HCT116 (cell line): ENCODE measurements around the gene MTFP1. TPM values are rescaled to one million over a fixed set of nuclear protein-coding genes. Genes with fewer than 3 reads are reported as not detected.
"Not testable (repeated sequence)": the region's sequence is repeated elsewhere in the genome, so short reads cannot be mapped to it uniquely, and the experiment has no call there.

Source experiments
- ATAC-seq: fragments of 200-7000 bp; cut with Tn5 transposase; 2 replicates; pipeline ENCODE4 v1.9.1; 2020; ENCODE audit warnings: mild to moderate bottlenecking, moderate library complexity
- BruUV-seq: library from RNA; stranded (reverse); fragments of 400-500 nt; replicated peaks from 2 replicates; lab custom pipeline; 2021; lab: Mats Ljungman, UMichigan
- CTCF ChIA-PET: fragments of 300-600 bp; sonication (Branson Sonifier 250); formaldehyde crosslinking; loops from one replicate; lab custom pipeline; 2021; ENCODE audit warnings: antibody characterized with exemption; lab: Charles Lee
- POLR2A ChIA-PET: fragments of 300-600, 350-600 bp; sonication (Branson Sonifier 250); formaldehyde crosslinking; loops from one replicate; lab custom pipeline; 2021; ENCODE audit warnings: antibody characterized with exemption; lab: Charles Lee
- RAD21 ChIA-PET, 2 experiments: fragments of 300-600 bp; sonication (Branson Sonifier 250); formaldehyde crosslinking; loops; one replicate each; lab custom pipeline; 2023; ENCODE audit warnings: low total read pairs in 2 of 2; ENCODE audit not compliant: uncharacterized antibody in 2 of 2, unreplicated experiment in 2 of 2, low non-redundant PET in 1 of 2; lab: Charles Lee
- DNase-seq: peaks from one replicate; pipeline ENCODE4 v3.0.0-alpha.2; 2010; ENCODE audit warnings: low read depth, low spot score
- H2AFZ ChIP-seq: fragments of 200-600 bp; shearing (Covaris generic), sonication (generic); 2 replicates; pipeline ENCODE4 v1.6.1; 2017; ENCODE audit warnings: low read depth, mixed run types, mixed read lengths, antibody characterized with exemption, low read length; ENCODE audit not compliant: poor library complexity, severe bottlenecking
- H3K27ac ChIP-seq: 2 replicates; pipeline ENCODE4 v1.5.1; 2012; ENCODE audit warnings: low read depth, low read length
- H3K27me3 ChIP-seq: fragments of 200-600 bp; sonication (generic); 2 replicates; pipeline ENCODE4 v1.6.1; 2016; ENCODE audit warnings: mixed run types, low read length, mixed read lengths; ENCODE audit not compliant: insufficient read depth
- H3K36me3 ChIP-seq, 2 experiments: fragments of 200-500 bp in 1 of 2; fragments of 200-600 bp in 1 of 2; sonication (Bioruptor generic) in 1 of 2; sonication (generic) in 1 of 2; 2 replicates each; pipeline versions ENCODE4 v1.5.1 to v1.6.1; 2014 to 2016; ENCODE audit warnings: low read length in 2 of 2, inconsistent platforms in 1 of 2, mixed read lengths in 1 of 2, mixed run types in 1 of 2; ENCODE audit not compliant: insufficient read depth in 2 of 2, control insufficient read depth in 1 of 2
- H3K4me1 ChIP-seq, 2 experiments: fragments of 200-600 bp in 1 of 2; sonication (generic) in 1 of 2; 2 replicates each; pipeline versions ENCODE4 v1.5.1 to v1.6.1; 2012 to 2017; ENCODE audit warnings: low read length in 2 of 2, inconsistent platforms in 1 of 2, mild to moderate bottlenecking in 1 of 2, mixed read lengths in 1 of 2, mixed run types in 1 of 2, moderate library complexity in 1 of 2; ENCODE audit not compliant: insufficient read depth in 2 of 2, control insufficient read depth in 1 of 2
- H3K4me2 ChIP-seq: fragments of 200-600 bp; sonication (generic); 2 replicates; pipeline ENCODE4 v1.6.1; 2017; ENCODE audit warnings: mixed run types, low read length, mixed read lengths
- H3K4me3 ChIP-seq, 2 experiments: fragments of 200-600 bp in 1 of 2; sonication (generic) in 1 of 2; replicated peaks in 1 of 2; 2 replicates each; pipeline ENCODE4 v1.5.1; 2011 to 2016; ENCODE audit warnings: low read length in 2 of 2, control low read depth in 1 of 2, low read depth in 1 of 2, mild to moderate bottlenecking in 1 of 2, mixed read lengths in 1 of 2, mixed run types in 1 of 2
- H3K79me2 ChIP-seq: fragments of 200-600 bp; sonication (generic); 2 replicates; pipeline ENCODE4 v1.6.1; 2017; ENCODE audit warnings: mild to moderate bottlenecking, mixed run types, low read length, moderate library complexity, mixed read lengths; ENCODE audit not compliant: insufficient read depth
- H3K9ac ChIP-seq: fragments of 200-600 bp; sonication (generic); 2 replicates; pipeline ENCODE4 v1.6.1; 2016; ENCODE audit warnings: low read length, mixed read lengths
- H3K9me2 ChIP-seq: fragments of 200-600 bp; sonication (generic), shearing (Covaris generic); 2 replicates; pipeline ENCODE4 v1.6.1; 2017; ENCODE audit warnings: mixed run types, mild to moderate bottlenecking, moderate library complexity; ENCODE audit not compliant: insufficient read depth
- H3K9me3 ChIP-seq, 2 experiments: fragments of 200-500 bp in 1 of 2; fragments of 200-600 bp in 1 of 2; sonication (Bioruptor generic) in 1 of 2; sonication (generic) in 1 of 2; 2 replicates each; pipeline ENCODE4 v1.6.1; 2014 to 2017; ENCODE audit warnings: low read length in 2 of 2, mixed read lengths in 2 of 2, inconsistent platforms in 1 of 2, low read depth in 1 of 2, mild to moderate bottlenecking in 1 of 2, mixed run types in 1 of 2, moderate library complexity in 1 of 2; ENCODE audit not compliant: control insufficient read depth in 1 of 2, insufficient read depth in 1 of 2
- H4K20me1 ChIP-seq: fragments of 200-600 bp; sonication (generic), shearing (Covaris generic); 2 replicates; pipeline ENCODE4 v1.6.1; 2017; ENCODE audit warnings: mixed run types, mild to moderate bottlenecking, moderate library complexity; ENCODE audit not compliant: insufficient read depth
- EGR1 ChIP-seq: IDR thresholded peaks from 2 replicates; pipeline ENCODE4 v1.6.1; 2012; ENCODE audit warnings: low read depth
- ELF1 ChIP-seq: IDR thresholded peaks from 2 replicates; pipeline ENCODE4 v1.6.1; 2012; ENCODE audit warnings: low read depth, borderline replicate concordance
- intact Hi-C: fragments of 100-400 bp; cut with micrococcal nuclease; formaldehyde crosslinking; loops from 2 replicates; pipeline ENCODE4 v1.10.0; 2022
- total RNA-seq: library from RNA; stranded (reverse); gene quantifications from one replicate; pipeline ENCODE4 v1.2.1, GENCODE V29; 2021; ENCODE audit not compliant: unreplicated experiment

MTFP1 gene
- total RNA-seq, 1 experiment from 2014 or later, result 36.1 TPM

GRCh38 chr22:30402028-30402765 lies 23.4 kb upstream of the MTFP1 start:
- no peaks in the 10 kb centered on the region for H3K9me2 ChIP-seq
- intact Hi-C loops, result no loop called here
- H3K4me3 ChIP-seq, result no peak overlapping the region
- peaks cover 4 to 33% of the 10 kb centered on the region in 2 experiments; a peak in 3 of 4 replicates for H3K36me3 ChIP-seq
- ChIA-PET CTCF (no interaction called here), POLR2A (interaction anchor here (0.7 to 1.8 kb wide), 4 partner anchors 13 to 85 kb away, joined by 3 to 7 read pairs (median 4); no protein-coding TSS in a partner anchor), RAD21 (no interaction called here)
- no peak overlapping the region for H3K9ac ChIP-seq
- H3K9me3 ChIP-seq, result no peaks in the 10 kb centered on the region
- TF ChIP-seq ELF1 (no peak), EGR1 (0 out of 2 replicates have a peak, but pooled peaks have one; percentile 14)
- no peak for DNase-seq
- H4K20me1 ChIP-seq, result no peaks in the 10 kb centered on the region
- BruUV-seq, result no TSS peak
- peaks cover 51% of the 10 kb centered on the region for H3K79me2 ChIP-seq
- H3K4me1 ChIP-seq, result peaks cover 14 to 36% of the 10 kb centered on the region in 2 experiments; a peak in 3 of 4 replicates
- ATAC-seq, result no peak
- H2AFZ ChIP-seq, result no peak overlapping the region
- no peaks in the 10 kb centered on the region for H3K27me3 ChIP-seq
- H3K4me2 ChIP-seq, result peak overlapping the region; percentile 14; the same call in 1 of the 2 replicates
- no peak overlapping the region for H3K27ac ChIP-seq

GRCh38 chr22:30402766-30403104 lies 22.8 kb upstream of the MTFP1 start:
- H3K27ac ChIP-seq, BruUV-seq, ATAC-seq, intact Hi-C loops, H3K4me3 ChIP-seq, RAD21 ChIA-PET, H3K4me2 ChIP-seq, H2AFZ ChIP-seq, H3K9ac ChIP-seq, DNase-seq, H4K20me1 ChIP-seq, H3K27me3 ChIP-seq, H3K9me2 ChIP-seq, CTCF ChIA-PET, H3K9me3 ChIP-seq: not testable (repeated sequence)
- Histone ChIP-seq H3K36me3 (peaks cover 6 to 36% of the 10 kb centered on the region in 2 experiments; a peak in 3 of 4 replicates), H3K4me1 (peaks cover 14 to 37% of the 10 kb centered on the region in 2 experiments; a peak in 3 of 4 replicates), H3K79me2 (peaks cover 45% of the 10 kb centered on the region)
- POLR2A ChIA-PET, result interaction anchor here (0.8 to 1.8 kb wide), 3 partner anchors 12 to 85 kb away, joined by 3 to 7 read pairs (median 3); no protein-coding TSS in a partner anchor
